ENCODE results near the gene NAPB. TPM values are rescaled to one million over a fixed set of nuclear protein-coding genes. Genes with fewer than 3 reads are reported as not detected.

The NAPB gene
- total and polyA plus RNA-seq, 2 of the 8 experiments (the other 6 are each of a cell fraction or from before 2014, with no cell fraction given): 6.2 to 12.3 TPM

- Histone ChIP-seq H3K56ac (replicated peaks; ENCODE audit: insufficient read length, low read depth, low read length) (no peak overlapping the region), H2BK5ac (ENCODE audit: low read depth, low read length) (peak overlapping the region; percentile 18; the same call in 1 of the 2 replicates), H4K20me1 (replicated peaks in 1 of 2; ENCODE audit: control insufficient read depth in 1 of 2, insufficient read depth in 2 of 2, low read length in 2 of 2) (peaks cover 0 to 5% of the 10 kb centered on the region in 2 experiments), H3K23ac (ENCODE audit: insufficient read length) (no peak overlapping the region), H3K23me2 (ENCODE audit: low read depth, low read length) (peaks cover 10% of the 10 kb centered on the region), H3K4me3 (ENCODE audit: extremely low read depth in 1 of 4, insufficient read depth in 2 of 4, low read depth in 3 of 4, low read length in 4 of 4) (no peak overlapping the region), H4K8ac (ENCODE audit: extremely low read depth, insufficient read depth, low read length) (peak overlapping the region; percentile 25; the same call in 1 of the 2 replicates), H3K4ac (replicated peaks; ENCODE audit: insufficient read length, low read depth, low read length) (no peak overlapping the region), H3K9ac (replicated peaks in 1 of 4; ENCODE audit: extremely low read depth in 1 of 4, low read depth in 3 of 4, low read length in 3 of 4) (no peak overlapping the region), H3K79me2 (ENCODE audit: control insufficient read depth in 1 of 2, insufficient read depth in 2 of 2, low read length in 2 of 2) (0 out of 4 replicates have a peak, but pooled peaks cover 0 to 4% of the 10 kb centered on the region in 2 experiments), H3K27ac (ENCODE audit: low read depth, low read length) (no peak overlapping the region), H2AFZ (ENCODE audit: low read length) (no peak overlapping the region), H3K36me3 (ENCODE audit: control insufficient read depth in 2 of 4, insufficient read depth in 4 of 4, low read length in 3 of 4) (no peaks in the 10 kb centered on the region; a peak in 1 of 8 replicates), H2BK20ac (ENCODE audit: low read length) (peak overlapping the region; percentile 51; the same call in 1 of the 2 replicates), H2BK120ac (replicated peaks; ENCODE audit: low read depth, low read length) (no peak overlapping the region), H2BK12ac (ENCODE audit: low read depth, low read length) (no peak overlapping the region; the same call in 1 of the 2 replicates), H3K14ac (ENCODE audit: insufficient read length) (no peak overlapping the region), H3K4me2 (ENCODE audit: insufficient read depth in 1 of 2, low read depth in 2 of 2, low read length in 2 of 2) (no peak overlapping the region), H2AK5ac (ENCODE audit: low read depth, low read length) (no peak overlapping the region), H3K79me1 (ENCODE audit: low read depth, low read length) (no peaks in the 10 kb centered on the region), H3K9me3 (ENCODE audit: insufficient read depth in 2 of 2, low read depth in 1 of 2, low read length in 1 of 2) (0 out of 4 replicates have a peak, but pooled peaks cover 0 to 5% of the 10 kb centered on the region in 2 experiments), H3K27me3 (replicated peaks in 1 of 4; ENCODE audit: control insufficient read depth in 3 of 4, extremely low read depth in 1 of 4, insufficient read depth in 3 of 4, low read length in 3 of 4) (peaks cover 0 to 7% (median 0%) of the 10 kb centered on the region in 4 experiments; a peak in 2 of 7 replicates), H3K4me1 (replicated peaks in 1 of 4; ENCODE audit: control insufficient read depth in 3 of 4, insufficient read depth in 4 of 4, low read length in 3 of 4) (peaks cover 0 to 3% (median 0%) of the 10 kb centered on the region in 4 experiments; a peak in 2 of 7 replicates), H4K5ac (ENCODE audit: insufficient read length, low read depth, low read length) (no peak overlapping the region), H2BK15ac (ENCODE audit: low read length) (no peak overlapping the region; the same call in 1 of the 2 replicates), H4K91ac (replicated peaks; ENCODE audit: insufficient read length, low read length) (peak overlapping the region; percentile 15), H3K18ac (ENCODE audit: extremely low read depth, low read length) (no peak overlapping the region)
- DNase-seq (ENCODE audit: low read depth in 1 of 2, low spot score in 2 of 2) (no peak), FAIRE-seq (no peak)
- ChIA-PET CTCF (ENCODE audit: partially characterized antibody) (interaction anchor here (1.1 to 18.9 kb wide), 5 partner anchors 9 to 154 kb away, joined by 3 to 328 read pairs (median 5); partner anchors contain the start of gene CST9), POLR2A (ENCODE audit: partially characterized antibody) (no interaction called here)
- WGBS, 2 experiments (ENCODE audit: extremely low coverage in 1 of 2, insufficient coverage in 1 of 2, insufficient read length in 1 of 2, insufficient replicate concordance in 2 of 2, low coverage in 1 of 2, low lambda C conversion rate in 2 of 2, missing lambda C conversion rate in 1 of 2): 91% methylated on average over 10 of the region's 11 CpGs; no CpG with 5 or more reads in 1 of the 2 experiments
- TF ChIP-seq MAX (IDR thresholded peaks at IDR 0.05): no peak
- no peak for TF ChIP-seq ASH2L (IDR thresholded peaks at IDR 0.05; ENCODE audit: low read length)
- TF ChIP-seq USF2 (IDR thresholded peaks at IDR 0.05; ENCODE audit: low read length): no peak
- TF ChIP-seq RNF2 (IDR thresholded peaks at IDR 0.05; ENCODE audit: borderline replicate concordance, low read depth, low read length, missing control alignments, poor library complexity, severe bottlenecking): no peak
- TF ChIP-seq SP2 (IDR thresholded peaks at IDR 0.05; ENCODE audit: low read length): no peak
- TF ChIP-seq EGR1 (IDR thresholded peaks at IDR 0.05; ENCODE audit: borderline replicate concordance, low read depth, low read length): no peak
- no peak for TF ChIP-seq SP4 (IDR thresholded peaks at IDR 0.05; ENCODE audit: low read length)
- no peak for TF ChIP-seq ATF3 (IDR thresholded peaks at IDR 0.05; ENCODE audit: insufficient read depth, low read depth, low read length)
- no peak for TF ChIP-seq TAF1 (IDR thresholded peaks at IDR 0.05; ENCODE audit: low read depth, low read length)
- no peak for TF ChIP-seq RFX5 (IDR thresholded peaks at IDR 0.05; ENCODE audit: borderline replicate concordance, low read depth, low read length)
- TF ChIP-seq JUND (IDR thresholded peaks at IDR 0.05; ENCODE audit: low read length): no peak
These were observed 30.7 kb upstream of the NAPB start for GRCh38 chr20:23451956-23452487.
